ENCODE results near the gene GPBP1L1.
"Not testable (repeated sequence)": the region's sequence is repeated elsewhere in the genome, so short reads cannot be mapped to it uniquely, and the experiment has no call there.

Gene GPBP1L1

DNA sequence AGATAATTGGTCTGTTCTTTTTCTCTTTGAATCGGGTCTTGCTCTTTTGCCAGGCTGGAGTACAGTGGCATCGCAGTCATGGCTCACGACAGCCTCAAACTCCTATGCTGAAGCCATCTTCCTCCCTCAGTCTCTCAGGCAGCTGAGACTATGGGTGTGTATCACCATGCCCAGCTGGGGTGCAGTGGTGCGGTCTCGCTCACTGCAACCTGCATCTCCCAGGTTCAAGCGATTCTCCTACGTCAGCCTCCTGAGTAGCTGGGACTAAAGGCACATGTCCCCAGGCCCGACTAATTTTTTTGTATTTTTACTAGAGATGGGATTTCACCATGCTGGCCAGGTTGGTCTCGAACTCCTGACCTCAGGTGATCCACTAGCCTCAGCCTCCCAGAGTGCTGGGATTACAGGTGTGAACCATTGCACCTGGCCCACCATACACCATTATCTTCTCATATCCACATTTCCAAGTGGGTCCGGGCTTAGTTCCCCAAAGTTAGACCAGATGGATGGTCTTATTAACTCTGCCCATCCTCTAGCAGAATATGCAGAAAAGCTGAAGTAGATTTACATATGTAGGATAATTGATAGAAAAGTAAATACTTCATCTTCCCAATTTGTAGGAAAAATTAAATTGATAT is 75.6 kb downstream of the GPBP1L1 start:
- no peak for DNase-seq
- in situ Hi-C loops (cut with MboI; ENCODE audit: low pct_unique_long_range_greater_than_20kb, low sequenced_read_pairs), result no loop called here

DNA sequence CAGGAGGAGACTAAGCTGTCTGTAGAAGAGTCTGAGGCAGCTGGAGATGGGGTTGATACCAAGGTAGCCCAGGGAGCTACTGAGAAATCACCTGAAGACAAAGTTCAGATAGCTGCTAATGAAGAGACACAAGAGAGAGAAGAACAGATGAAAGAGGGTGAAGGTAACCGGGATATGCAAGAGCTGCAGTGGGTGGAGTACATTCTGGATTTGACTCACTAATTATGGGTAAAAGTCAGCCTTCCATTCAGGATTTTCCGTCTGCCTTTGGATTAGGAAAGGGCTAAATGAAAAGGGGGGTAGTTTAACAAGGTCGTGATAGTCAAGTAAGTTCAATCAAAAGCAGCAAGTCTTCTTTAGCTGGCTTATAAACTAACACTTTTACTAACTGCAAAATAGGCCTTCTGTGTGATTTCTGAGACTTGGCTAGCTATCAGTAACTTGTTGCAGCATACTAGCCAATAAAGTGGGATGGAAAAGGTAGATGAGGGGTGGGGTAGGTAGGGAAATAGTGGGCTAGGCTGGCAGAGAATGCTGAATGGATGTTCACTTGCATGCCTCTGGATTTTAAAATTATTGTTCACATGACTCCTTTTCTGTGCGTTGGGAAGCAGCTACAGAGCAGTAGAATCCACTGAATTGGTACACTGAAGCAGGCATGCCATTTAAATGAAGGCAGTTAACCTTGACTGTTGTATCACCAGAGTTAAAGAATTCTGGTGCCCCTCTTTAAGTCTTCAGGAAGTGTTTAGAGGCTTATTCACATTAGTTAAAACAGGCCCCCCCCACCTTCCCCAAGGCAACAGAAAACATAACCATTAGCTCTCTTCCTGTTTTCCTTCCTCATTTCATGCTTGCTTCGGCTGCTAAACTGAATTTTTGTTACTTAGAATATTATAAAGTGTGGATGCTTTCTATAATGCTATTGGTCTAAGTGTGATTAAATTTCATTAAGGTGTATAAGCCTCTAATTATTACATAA is 77.9 kb downstream of the GPBP1L1 start:
- peak; percentile 75 for DNase-seq
- in situ Hi-C loops (cut with MboI; ENCODE audit: low pct_unique_long_range_greater_than_20kb, low sequenced_read_pairs), result no loop called here

DNA sequence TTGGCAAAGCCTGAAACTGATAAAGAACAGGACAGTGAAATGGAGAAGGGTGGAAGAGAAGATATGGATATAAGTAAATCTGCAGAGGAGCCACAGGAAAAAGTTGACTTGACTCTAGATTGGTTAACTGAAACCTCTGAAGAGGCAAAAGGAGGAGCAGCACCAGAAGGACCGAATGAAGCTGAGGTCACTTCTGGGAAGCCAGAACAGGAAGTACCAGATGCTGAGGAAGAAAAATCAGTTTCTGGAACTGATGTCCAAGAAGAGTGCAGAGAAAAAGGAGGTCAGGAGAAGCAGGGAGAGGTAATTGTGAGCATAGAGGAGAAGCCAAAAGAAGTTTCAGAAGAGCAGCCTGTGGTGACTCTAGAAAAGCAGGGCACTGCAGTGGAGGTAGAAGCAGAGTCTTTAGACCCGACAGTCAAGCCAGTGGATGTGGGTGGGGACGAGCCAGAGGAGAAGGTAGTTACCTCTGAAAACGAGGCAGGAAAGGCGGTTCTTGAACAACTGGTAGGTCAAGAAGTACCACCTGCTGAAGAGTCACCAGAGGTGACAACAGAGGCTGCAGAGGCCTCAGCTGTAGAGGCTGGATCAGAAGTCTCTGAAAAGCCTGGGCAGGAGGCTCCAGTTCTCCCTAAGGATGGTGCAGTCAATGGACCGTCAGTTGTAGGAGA is 78.8 kb downstream of the GPBP1L1 start:
- in situ Hi-C loops (cut with MboI; ENCODE audit: low pct_unique_long_range_greater_than_20kb, low sequenced_read_pairs), result no loop called here
- DNase-seq, result no peak

DNA sequence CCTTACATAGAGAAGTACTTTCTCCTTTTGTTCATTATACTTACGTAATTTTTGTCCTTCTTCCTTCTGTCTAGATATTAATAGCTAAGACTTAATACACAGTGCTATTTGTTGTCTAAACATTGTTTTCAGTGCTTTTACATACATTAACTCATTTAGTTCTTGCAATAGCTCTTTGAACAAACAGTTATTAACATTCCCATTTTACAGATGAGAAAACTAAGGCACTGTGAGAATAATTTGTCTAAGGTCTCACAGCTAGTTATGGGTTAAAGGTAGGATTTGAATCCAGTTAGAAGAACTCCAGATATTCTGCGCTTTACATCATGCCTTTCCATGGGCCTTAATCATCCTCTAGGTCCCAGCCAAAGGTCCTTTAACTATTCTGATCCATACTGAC is 82.1 kb downstream of the GPBP1L1 start:
- in situ Hi-C loops (cut with MboI; ENCODE audit: low pct_unique_long_range_greater_than_20kb, low sequenced_read_pairs), result no loop called here
- no peak for DNase-seq

DNA sequence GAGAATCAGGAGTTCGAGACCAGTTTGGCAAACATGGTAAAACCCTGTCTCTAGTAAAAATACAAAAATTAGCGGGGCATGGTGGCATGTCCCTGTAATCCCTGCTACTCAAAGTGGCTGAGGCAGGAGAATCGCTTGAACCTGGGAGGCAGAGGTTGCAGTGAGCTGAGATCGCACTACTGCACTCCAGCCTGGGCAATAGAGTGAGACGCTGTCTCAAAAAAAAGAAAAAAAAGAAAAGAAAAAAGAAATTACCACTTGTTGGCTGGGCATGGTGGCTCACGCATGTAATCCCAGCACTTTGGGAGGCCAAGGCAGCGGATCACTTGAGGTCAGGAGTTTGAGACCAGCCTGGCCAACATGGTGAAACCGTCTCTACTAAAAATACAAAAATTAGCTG is 89.6 kb downstream of the GPBP1L1 start:
- in situ Hi-C loops (cut with MboI; ENCODE audit: low pct_unique_long_range_greater_than_20kb, low sequenced_read_pairs); DNase-seq: not testable (repeated sequence)

DNA sequence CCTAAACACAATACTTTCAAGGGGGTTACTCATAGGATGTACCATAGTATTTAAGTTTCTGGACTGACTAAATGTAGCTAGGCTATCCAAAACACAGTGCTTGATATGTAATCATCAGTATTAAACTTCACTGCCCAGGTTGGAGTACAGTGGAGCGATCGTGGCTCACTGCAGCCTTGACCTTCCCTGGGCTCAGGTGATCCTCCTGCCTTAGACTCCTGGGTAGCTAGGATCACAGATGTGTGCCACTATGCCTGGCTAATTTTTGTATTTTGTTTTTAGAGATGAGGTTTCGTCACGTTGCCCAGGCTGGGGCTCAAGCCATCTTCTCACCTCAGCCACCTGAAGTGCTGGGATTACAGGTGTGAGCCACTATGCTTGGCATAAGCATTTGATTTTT is 91.9 kb downstream of the GPBP1L1 start:
- in situ Hi-C loops (cut with MboI; ENCODE audit: low pct_unique_long_range_greater_than_20kb, low sequenced_read_pairs), result no loop called here
- DNase-seq, result no peak

DNA sequence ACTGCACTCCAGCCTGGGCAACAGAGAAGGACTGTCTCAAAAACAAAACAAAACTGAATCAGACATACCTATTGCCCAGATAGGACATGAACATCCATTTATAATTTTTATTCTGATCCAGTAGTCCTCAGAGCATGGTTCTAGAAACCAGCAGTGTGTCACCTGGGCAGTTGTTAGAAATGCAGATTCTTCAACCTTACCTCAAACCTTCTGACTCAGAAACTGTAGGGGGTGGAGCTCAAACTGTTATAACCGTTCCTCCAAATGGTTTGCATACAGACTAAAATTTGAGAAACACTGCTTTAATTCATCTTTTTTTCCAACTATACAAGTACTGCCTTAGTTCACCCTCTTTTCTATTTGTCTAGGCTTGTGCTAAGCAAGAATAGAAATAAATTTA is 96.5 kb downstream of the GPBP1L1 start:
- DNase-seq, result no peak
- in situ Hi-C loops (cut with MboI; ENCODE audit: low pct_unique_long_range_greater_than_20kb, low sequenced_read_pairs), result no loop called here

DNA sequence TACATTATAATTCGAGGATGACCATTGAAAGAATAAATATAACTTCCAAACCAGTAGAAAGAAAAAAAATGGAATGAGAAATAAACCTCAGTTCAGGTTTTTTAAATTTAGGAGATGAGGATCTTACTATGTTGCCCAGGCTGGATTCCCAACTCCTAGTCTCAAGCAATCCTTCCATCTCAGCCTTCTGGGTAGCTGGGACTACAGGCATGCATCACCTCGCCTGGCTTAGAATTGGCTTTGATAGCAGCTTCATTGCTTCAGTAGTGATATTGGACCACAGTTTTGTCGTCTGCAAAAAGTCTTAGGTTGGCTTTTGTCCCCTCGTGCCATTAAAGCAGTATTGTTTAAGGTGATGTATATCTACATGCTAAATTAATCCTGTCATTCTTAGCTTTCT is 99.6 kb downstream of the GPBP1L1 start:
- no peak for DNase-seq
- in situ Hi-C loops (cut with MboI; ENCODE audit: low pct_unique_long_range_greater_than_20kb, low sequenced_read_pairs), result no loop called here

DNA sequence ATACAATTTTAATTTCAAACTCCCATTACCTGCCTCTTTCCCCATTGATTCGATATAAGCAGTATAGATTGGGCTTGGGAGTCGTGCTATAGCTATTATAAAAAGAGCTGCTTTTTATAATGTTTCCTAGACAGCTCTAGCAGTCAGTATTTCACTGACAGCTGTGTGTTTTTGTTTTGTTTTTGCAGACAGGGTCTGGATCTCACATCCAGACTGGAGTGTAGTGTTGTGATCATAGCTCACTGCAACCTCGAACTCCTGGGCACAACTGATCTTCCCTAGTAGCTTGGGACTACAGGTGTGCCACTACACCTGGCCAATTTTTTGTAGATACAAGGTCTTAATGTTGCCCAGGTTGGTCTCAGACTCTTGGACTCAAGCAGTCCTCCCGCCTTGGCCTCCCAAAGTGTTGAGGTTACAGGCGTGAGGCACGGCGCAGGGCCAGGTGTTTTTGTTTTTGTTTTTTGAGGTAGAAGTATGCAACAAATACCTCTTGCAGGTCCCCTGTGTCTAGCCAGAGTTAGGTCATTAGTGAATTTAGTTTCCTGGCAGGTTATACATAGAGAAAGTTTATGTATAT is 100.7 kb downstream of the GPBP1L1 start:
- DNase-seq, result no peak
- in situ Hi-C loops (cut with MboI; ENCODE audit: low pct_unique_long_range_greater_than_20kb, low sequenced_read_pairs), result no loop called here

DNA sequence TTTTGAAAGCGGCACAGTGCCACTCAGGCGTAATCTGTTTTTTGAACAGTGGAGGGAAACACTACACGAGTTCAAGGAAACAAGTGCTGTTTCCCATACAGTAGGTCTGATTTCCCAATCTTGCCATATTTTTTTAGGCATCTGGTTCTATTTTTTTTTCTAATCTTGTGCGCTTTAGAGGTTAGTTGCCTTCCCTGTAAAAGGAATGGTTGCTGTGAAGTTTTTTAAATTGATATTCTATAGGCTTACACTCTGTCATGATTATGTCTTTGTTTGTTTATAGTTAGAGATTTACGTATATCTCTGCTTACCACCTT is 101.3 kb downstream of the GPBP1L1 start:
- in situ Hi-C loops (cut with MboI; ENCODE audit: low pct_unique_long_range_greater_than_20kb, low sequenced_read_pairs), result no loop called here
- DNase-seq, result no peak

DNA sequence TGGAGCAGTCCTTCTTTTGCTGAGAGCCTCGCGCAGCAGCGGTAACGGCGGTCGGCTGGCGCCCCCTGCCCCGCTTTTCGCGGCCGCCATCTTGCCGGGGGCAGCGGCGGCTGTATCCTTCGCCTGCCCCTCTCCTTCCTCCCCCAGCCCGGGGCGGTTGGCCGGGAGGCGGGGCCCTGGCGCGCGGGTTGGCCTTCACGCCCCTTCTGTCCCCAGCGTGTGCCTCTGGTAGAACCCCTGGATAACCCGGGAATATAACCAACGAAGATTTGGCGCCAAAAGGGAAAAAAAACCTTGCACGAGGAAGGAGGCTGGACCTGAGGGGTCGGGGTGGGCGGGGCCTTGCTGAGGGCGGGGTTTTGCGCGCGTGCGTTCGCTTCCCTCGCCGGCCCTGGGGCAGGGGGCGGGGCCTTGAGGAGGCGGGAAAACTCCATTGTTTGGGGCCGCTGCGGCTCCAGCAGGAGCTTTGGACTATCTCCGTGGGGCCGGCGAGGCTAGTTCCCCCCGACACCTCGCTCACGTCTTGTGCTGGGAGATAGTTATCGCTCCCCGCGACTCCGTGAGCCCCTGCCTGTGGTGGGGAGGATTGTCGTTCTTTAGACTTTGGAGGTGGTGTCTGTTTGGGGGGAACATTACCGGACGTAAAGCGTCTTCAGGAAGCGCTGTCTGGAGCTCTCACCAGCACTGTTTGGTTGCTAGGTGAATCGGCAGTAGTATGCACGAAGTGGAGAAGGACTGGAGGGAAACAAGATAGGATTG is 101.8 kb downstream of the GPBP1L1 start:
- in situ Hi-C loops (cut with MboI; ENCODE audit: low pct_unique_long_range_greater_than_20kb, low sequenced_read_pairs), result no loop called here
- DNase-seq, result peak; percentile 90

DNA sequence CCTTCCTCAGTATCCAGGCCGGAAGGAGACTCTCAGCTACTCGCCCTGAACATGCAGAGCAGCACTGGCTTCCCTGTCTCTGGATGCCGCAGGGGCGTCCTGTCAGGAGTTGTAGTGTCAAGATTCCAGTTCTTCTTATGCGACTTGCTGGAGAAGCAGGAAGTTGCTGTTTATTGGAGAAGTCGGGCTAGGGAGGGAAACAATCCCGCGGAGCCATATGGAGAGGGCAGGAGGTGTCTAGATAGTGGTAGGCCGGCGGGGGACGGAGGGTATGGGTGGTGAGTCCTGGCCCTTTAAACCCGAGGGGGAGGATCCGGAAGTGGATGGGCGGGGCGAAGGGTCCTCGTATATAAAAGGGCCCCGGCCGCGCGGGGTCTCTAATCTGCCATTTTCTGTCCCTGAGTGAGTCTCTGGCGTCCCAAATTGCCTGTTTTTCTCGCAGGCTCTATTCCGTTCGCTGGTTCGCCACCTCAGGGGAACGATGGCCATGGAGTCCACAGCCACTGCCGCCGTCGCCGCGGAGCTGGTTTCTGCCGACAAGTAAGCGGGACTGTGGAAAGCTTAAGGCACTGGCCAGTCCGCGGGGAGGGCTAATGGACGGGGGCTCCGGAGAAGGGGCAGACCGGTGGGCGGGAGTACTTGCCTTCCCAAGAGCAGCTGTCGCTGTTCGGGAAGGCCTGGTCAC is 102.5 kb downstream of the GPBP1L1 start, which contains the start of gene NASP:
Gene NASP, plus strand, starts transcription at position 376 of the 685 bp plus-strand sequence. Its CDS starts 106 bp downstream, at position 482.
- peak; percentile 96 for DNase-seq
- in situ Hi-C loops (cut with MboI; ENCODE audit: low pct_unique_long_range_greater_than_20kb, low sequenced_read_pairs), result no loop called here

DNA sequence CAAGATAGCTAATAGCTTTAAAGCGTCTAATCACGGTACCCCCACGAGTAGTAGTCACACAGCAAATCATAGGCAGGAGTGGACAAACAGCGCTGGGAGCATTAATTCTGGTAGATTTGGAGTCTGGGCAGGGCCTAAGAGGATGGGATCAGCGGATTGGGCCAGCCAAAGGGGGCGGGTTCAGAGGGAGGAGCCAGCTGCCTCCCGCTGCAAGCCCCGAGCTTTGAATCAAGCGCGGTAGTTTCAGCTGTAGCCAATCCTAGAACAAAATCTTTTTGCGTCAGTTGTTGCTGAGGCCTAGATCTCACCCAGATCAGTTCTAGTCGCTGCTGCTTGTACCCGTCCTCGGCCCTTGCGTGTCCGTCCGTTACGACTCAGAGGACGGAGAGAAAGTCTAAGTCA is 103.1 kb downstream of the GPBP1L1 start:
- peak; percentile 98 for DNase-seq
- in situ Hi-C loops (cut with MboI; ENCODE audit: low pct_unique_long_range_greater_than_20kb, low sequenced_read_pairs), result no loop called here
